Fibroblast of the conjunctiva (primary cell): ENCODE data around the gene HAUS2.
A peak's percentile ranks its signal among the peaks of the same experiment; 100 is the strongest.
"Not testable (repeated sequence)": the region's sequence is repeated elsewhere in the genome, so short reads cannot be mapped to it uniquely, and the experiment has no call there.

Experiments used
- DNase-seq: peaks from one replicate; pipeline ENCODE4 v3.0.0-alpha.2; 2010; ENCODE audit warnings: low read depth

The HAUS2 gene

GRCh38 chr15:42576040-42576594 is 27.5 kb downstream of the HAUS2 start:
- DNase-seq, result no peak

GRCh38 chr15:42576776-42577175 is 28.1 kb downstream of the HAUS2 start:
- no peak for DNase-seq

- peak; percentile 78 for DNase-seq
Measured at GRCh38 chr15:42577514-42578031, 28.9 kb downstream of the HAUS2 start.

- no peak for DNase-seq
Measured at GRCh38 chr15:42578984-42579537, 30.4 kb downstream of the HAUS2 start.

- DNase-seq, result no peak
Measured at GRCh38 chr15:42581272-42581730, 32.7 kb downstream of the HAUS2 start.

GRCh38 chr15:42582569-42583375 is 34.1 kb downstream of the HAUS2 start:
- DNase-seq, result no peak

GRCh38 chr15:42584031-42584765 is 35.6 kb downstream of the HAUS2 start:
- DNase-seq, result no peak

GRCh38 chr15:42590619-42591237 is 42.1 kb downstream of the HAUS2 start:
- DNase-seq, result no peak

- no peak for DNase-seq
Measured at GRCh38 chr15:42591238-42591934, 42.7 kb downstream of the HAUS2 start.

GRCh38 chr15:42592716-42593115 is 44.1 kb downstream of the HAUS2 start:
- DNase-seq, result no peak

- DNase-seq, result no peak
Measured at GRCh38 chr15:42593143-42593542, 44.5 kb downstream of the HAUS2 start.

- no peak for DNase-seq
Measured at GRCh38 chr15:42594095-42594494, 45.5 kb downstream of the HAUS2 start.

- peak; percentile 32 for DNase-seq
Measured at GRCh38 chr15:42595626-42596240, 47.1 kb downstream of the HAUS2 start.

GRCh38 chr15:42601316-42601715 is 52.7 kb downstream of the HAUS2 start:
- DNase-seq, result not testable (repeated sequence)

- no peak for DNase-seq
Measured at GRCh38 chr15:42602501-42602900, 53.9 kb downstream of the HAUS2 start.

GRCh38 chr15:42603978-42604377 is 55.3 kb downstream of the HAUS2 start:
- DNase-seq, result no peak

- no peak for DNase-seq
Measured at GRCh38 chr15:42604894-42605744, 56.5 kb downstream of the HAUS2 start.

GRCh38 chr15:42605796-42606195 is 57.2 kb downstream of the HAUS2 start:
- no peak for DNase-seq

GRCh38 chr15:42608110-42608531 is 59.5 kb downstream of the HAUS2 start:
- no peak for DNase-seq
